GM12878 (cell line): Measurements from ENCODE around the gene COPS6. TPM values are rescaled to one million over a fixed set of nuclear protein-coding genes. Genes with fewer than 3 reads are reported as not detected.
A peak's percentile ranks its signal among the peaks of the same experiment; 100 is the strongest.

Source experiments
- BCL11A ChIP-seq: IDR thresholded peaks from 2 replicates; pipeline ENCODE4 v1.6.1; 2011; ENCODE audit warnings: low read depth, low read length
- CEBPB ChIP-seq, 2 experiments: fragments of 150-350 bp in 1 of 2; IDR thresholded peaks; 2 replicates each; pipeline ENCODE4 v1.6.1; 2012 to 2014; ENCODE audit warnings: low read depth in 2 of 2, low read length in 2 of 2, borderline replicate concordance in 1 of 2, inconsistent platforms in 1 of 2
- CREB1 ChIP-seq: IDR thresholded peaks from 2 replicates; pipeline ENCODE4 v1.6.1; 2012; ENCODE audit warnings: low read depth, mild to moderate bottlenecking, inconsistent platforms
- CTCF ChIP-seq, 3 experiments: IDR thresholded peaks in 2 of 3; conservative IDR thresholded peaks in 1 of 3; 2 replicates each; pipeline ENCODE4 v1.5.1; 2011; ENCODE audit warnings: low read depth in 3 of 3, low read length in 3 of 3, mild to moderate bottlenecking in 3 of 3, control low read depth in 2 of 3, moderate library complexity in 2 of 3, inconsistent platforms in 1 of 3, mixed read lengths in 1 of 3; ENCODE audit not compliant: control insufficient read depth in 2 of 3, insufficient read depth in 1 of 3; ENCODE audit errors: extremely low read depth in 1 of 3
- DPF2 ChIP-seq: fragments of 450-650 bp; IDR thresholded peaks from 2 replicates; pipeline ENCODE4 v1.6.1; 2017; ENCODE audit warnings: mild to moderate bottlenecking
- EED ChIP-seq: sonication (generic); IDR thresholded peaks from 2 replicates; pipeline ENCODE4 v1.6.1; 2016; ENCODE audit warnings: antibody characterized with exemption, low read depth
- ELK1 ChIP-seq: IDR thresholded peaks from 2 replicates; pipeline ENCODE4 v1.6.1; 2012; ENCODE audit warnings: low read depth, low read length, improper control_type of control experiment
- EP300 ChIP-seq, 2 experiments: fragments of 150-350 bp in 1 of 2; IDR thresholded peaks; 2 replicates each; pipeline ENCODE4 v1.6.1; 2011 to 2012; ENCODE audit warnings: low read depth in 2 of 2, low read length in 2 of 2, borderline replicate concordance in 1 of 2, improper control_type of control experiment in 1 of 2, inconsistent platforms in 1 of 2; ENCODE audit not compliant: control insufficient read depth in 1 of 2
- IKZF2 ChIP-seq, 2 experiments: fragments of 450-650 bp; IDR thresholded peaks; 2 replicates each; pipeline ENCODE4 v1.6.1; 2017; ENCODE audit warnings: mild to moderate bottlenecking in 2 of 2, moderate library complexity in 2 of 2
- IRF3 ChIP-seq: fragments of 450-650 bp; IDR thresholded peaks from 2 replicates; pipeline ENCODE4 v1.6.1; 2014; ENCODE audit warnings: mild to moderate bottlenecking
- IRF5 ChIP-seq: fragments of 450-650 bp; IDR thresholded peaks from 2 replicates; pipeline ENCODE4 v1.6.1; 2017; ENCODE audit warnings: borderline replicate concordance
- MYC ChIP-seq: IDR thresholded peaks from 2 replicates; pipeline ENCODE4 v1.6.1; 2011; ENCODE audit warnings: mild to moderate bottlenecking, low read length, moderate library complexity, inconsistent platforms; ENCODE audit not compliant: insufficient read depth, insufficient replicate concordance, insufficient read length, severe bottlenecking
- NKRF ChIP-seq: fragments of 450-650 bp; conservative IDR thresholded peaks from 2 replicates; pipeline ENCODE4 v1.6.1; 2017; ENCODE audit warnings: mild to moderate bottlenecking, moderate library complexity
- NR2F1 ChIP-seq: fragments of 450-650 bp; conservative IDR thresholded peaks from 2 replicates; pipeline ENCODE4 v1.6.1; 2017; ENCODE audit warnings: mild to moderate bottlenecking
- POLR2A ChIP-seq: IDR thresholded peaks from 2 replicates; pipeline ENCODE4 v1.6.1; 2011; ENCODE audit warnings: low read depth, mild to moderate bottlenecking, low read length
- RAD21 ChIP-seq: IDR thresholded peaks from 2 replicates; pipeline ENCODE4 v1.6.1; 2011; ENCODE audit warnings: mild to moderate bottlenecking, low read depth, low read length, moderate library complexity; ENCODE audit not compliant: insufficient read depth
- RFX5 ChIP-seq: IDR thresholded peaks from 2 replicates; pipeline ENCODE4 v1.6.1; 2011; ENCODE audit warnings: low read depth, low read length, improper control_type of control experiment
- SIN3A ChIP-seq: IDR thresholded peaks from 2 replicates; pipeline ENCODE4 v1.6.1; 2012; ENCODE audit warnings: low read depth, low read length, improper control_type of control experiment
- SMAD1 ChIP-seq: fragments of 450-650 bp; IDR thresholded peaks from 2 replicates; pipeline ENCODE4 v1.6.1; 2018; ENCODE audit warnings: mild to moderate bottlenecking, low read depth; ENCODE audit not compliant: partially characterized antibody
- SMC3 ChIP-seq: IDR thresholded peaks from 2 replicates; pipeline ENCODE4 v1.6.1; 2011; ENCODE audit warnings: low read length, improper control_type of control experiment, borderline replicate concordance
- TCF12 ChIP-seq: IDR thresholded peaks from 2 replicates; pipeline ENCODE4 v1.6.1; 2011; ENCODE audit warnings: low read depth, mild to moderate bottlenecking, low read length
- TCF7 ChIP-seq: IDR thresholded peaks from 2 replicates; pipeline ENCODE4 v1.6.1; 2014; ENCODE audit warnings: antibody characterized with exemption, borderline replicate concordance
- YY1 ChIP-seq: IDR thresholded peaks from 2 replicates; pipeline ENCODE4 v1.6.1; 2011; ENCODE audit warnings: low read depth, mild to moderate bottlenecking, low read length
- ZNF217 ChIP-seq: fragments of 450-650 bp; IDR thresholded peaks from 2 replicates; pipeline ENCODE4 v1.6.1; 2017; ENCODE audit warnings: antibody characterized with exemption, mild to moderate bottlenecking
- ZNF384 ChIP-seq: IDR thresholded peaks from 2 replicates; pipeline ENCODE4 v1.6.1; 2012; ENCODE audit warnings: low read depth, mild to moderate bottlenecking, low read length, improper control_type of control experiment, borderline replicate concordance
- ZNF622 ChIP-seq: fragments of 450-650 bp; IDR thresholded peaks from 2 replicates; pipeline ENCODE4 v1.6.1; 2017; ENCODE audit warnings: mild to moderate bottlenecking, inconsistent platforms
- polyA plus RNA-seq, 11 experiments: library from polyadenylated mRNA; depleted of rRNA in 4 of 11; unstranded in 6 of 11; stranded (reverse) in 5 of 11; fragments of >200 nt; fragmentation: Nextera tagmentation in 4 of 11; fragmentation: Illumina TruSeq in 1 of 11; extraction: Ambion mirVana in 4 of 11; extraction: Trizol in 1 of 11; gene quantifications; 1 replicate in 1 of 11; 2 replicates in 10 of 11; pipeline versions ENCODE4 v1.2.1 to v1.2.3, GENCODE V29; 2011 to 2016; ENCODE audit warnings: inconsistent platforms in 2 of 11, missing spikeins in 2 of 11, low read depth in 1 of 11
- total RNA-seq, 4 experiments: library from RNA; depleted of rRNA in 3 of 4; stranded (reverse); fragments of >200 nt in 3 of 4; fragmentation: Illumina TruSeq in 1 of 4; extraction: Trizol in 1 of 4; gene quantifications; 2 replicates each; pipeline versions ENCODE4 v1.2.1 to v1.2.3, GENCODE V29; 2013 to 2021

Gene COPS6
- total and polyA plus RNA-seq, 10 of the 15 experiments (the other 5 are each of a cell fraction or from before 2014, with no cell fraction given), result 28.5 to 182 (median 81.5) TPM

- TF ChIP-seq SMAD1 (no peak), DPF2 (no peak), ZNF384 (no peak), EP300 (IDR thresholded peaks at IDR 0.05; ENCODE audit: borderline replicate concordance in 1 of 2, control insufficient read depth in 1 of 2, low read depth in 2 of 2, low read length in 2 of 2) (no peak), MYC (no peak), ZNF622 (no peak), IKZF2 (IDR thresholded peaks at IDR 0.05) (no peak), YY1 (0 out of 2 replicates have a peak, but pooled peaks have one; percentile 29), TCF7 (no peak), CTCF (IDR thresholded peaks at IDR 0.05 in 2 of 3, conservative IDR thresholded peaks at IDR 0.05 in 1 of 3; ENCODE audit: control insufficient read depth in 2 of 3, extremely low read depth in 1 of 3, insufficient read depth in 1 of 3, low read depth in 3 of 3, low read length in 3 of 3) (peak; percentile 96 to 97 (median 97); a peak in 5 of 6 replicates), CEBPB (IDR thresholded peaks at IDR 0.05; ENCODE audit: borderline replicate concordance in 1 of 2, low read depth in 2 of 2, low read length in 2 of 2) (no peak), SMC3 (peak; percentile 93), SIN3A (no peak), NR2F1 (no peak), NKRF (no peak), TCF12 (0 out of 2 replicates have a peak, but pooled peaks have one; percentile 33), RFX5 (no peak), RAD21 (peak; percentile 96), IRF3 (no peak), ZNF217 (no peak), EED (no peak), BCL11A (no peak), POLR2A (no peak), IRF5 (no peak), ELK1 (no peak), CREB1 (no peak)
These were observed 44.0 kb downstream of the COPS6 start (continued) for GRCh38 chr7:100132697-100133151.
